Right cardiac atrium (tissue), 5 donors: ENCODE results near the gene INTS1. TPM values are rescaled to one million over a fixed set of nuclear protein-coding genes. Genes with fewer than 3 reads are reported as not detected.

Source experiments
- ATAC-seq, 2 donors: fragments of 200-7000 bp; cut with Tn5 transposase; one replicate each; pipeline versions ENCODE4 v1.8.0 to v1.9.1; 2020; ENCODE audit warnings: moderate library complexity in 2 of 2, mild to moderate bottlenecking in 1 of 2
- DNase-seq, 3 donors: peaks; one replicate each; pipeline ENCODE4 v3.0.0-alpha.2; 2020
- H3K27ac ChIP-seq: one replicate; pipeline ENCODE4 v1.5.1; 2013; ENCODE audit warnings: mild to moderate bottlenecking, low read length, control low read depth, moderate library complexity
- H3K27me3 ChIP-seq: one replicate; pipeline ENCODE4 v1.6.1; 2013; ENCODE audit not compliant: control insufficient read depth, insufficient read depth
- H3K4me1 ChIP-seq: one replicate; pipeline ENCODE4 v1.6.1; 2013; ENCODE audit warnings: low read length; ENCODE audit not compliant: control insufficient read depth, insufficient read depth
- H3K4me3 ChIP-seq: one replicate; pipeline ENCODE4 v1.5.1; 2013; ENCODE audit warnings: low read length, control low read depth
- H3K9me3 ChIP-seq: one replicate; pipeline ENCODE4 v1.6.1; 2013; ENCODE audit warnings: low read length; ENCODE audit not compliant: control insufficient read depth
- WGBS: extraction: QIAGEN DNeasy Blood & Tissue Kit; methylation state at CpG from one replicate; pipeline ENCODE4 v1.1.7; 2013; 5-methylcytosine and 5-hydroxymethylcytosine counted together
- intact Hi-C, 4 donors: fragments of 100-400 bp; cut with DNase I; formaldehyde crosslinking; loops; one replicate each; pipeline versions ENCODE4 v1.11.0 to v1.14.0; 2022 to 2023
- polyA plus RNA-seq: library from polyadenylated mRNA; stranded (reverse); fragments of 200-250 nt; gene quantifications from one replicate; pipeline ENCODE4 v1.2.3, GENCODE V29; 2013
- total RNA-seq, 4 donors: library from RNA; stranded (reverse); fragmentation: NEBNext Ultra II Directional; extraction: Animal tissue kit (Norgen Biotek cat#: 25700); gene quantifications; one replicate each; pipeline ENCODE4 v1.2.1, GENCODE V29; 2021
- donor health status: healthy with polysubstance abuse.
- donor health status: DM: no; HTN: yes; CAD: no.
- donor health status: DM: no; HTN: no; CAD: no.
- donor health status: DM: no; HTN: yes; CAD: no; lungs with severe emphysema.
- donor health status: DM: yes; HTN: yes; CAD: no.

INTS1 gene
- total and polyA plus RNA-seq, 5 donors = 30.6 to 48.3 (median 45.6) TPM

DNA sequence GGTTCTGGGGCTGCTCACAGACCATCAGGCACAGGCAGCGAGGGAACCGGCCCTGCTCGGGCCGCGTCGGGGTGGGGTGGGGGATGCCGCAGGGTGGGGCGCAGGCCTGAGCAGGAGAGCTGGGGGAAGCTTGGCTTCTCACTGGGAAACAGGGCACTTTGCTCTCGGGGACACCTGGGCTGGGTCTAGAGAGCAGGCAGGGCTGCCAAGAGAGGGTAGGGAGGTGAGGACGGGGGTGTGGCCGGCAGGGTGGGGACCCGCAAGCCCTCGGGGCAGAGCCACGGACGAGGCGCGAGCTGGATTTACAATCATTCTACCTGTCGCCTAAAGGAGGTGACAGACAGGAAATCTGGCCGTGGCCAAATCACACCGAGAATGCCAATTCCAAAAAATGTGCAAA lies 11.1 kb downstream of the INTS1 start:
- Histone ChIP-seq H3K27ac (no peak overlapping the region), H3K27me3 (no peaks in the 10 kb centered on the region), H3K4me3 (no peak overlapping the region), H3K4me1 (no peaks in the 10 kb centered on the region), H3K9me3 (no peaks in the 10 kb centered on the region)
- ATAC-seq (no peak), DNase-seq (no peak)
- intact Hi-C loops = no loop called here
- WGBS = 91% methylated on average over 20 of the region's 20 CpGs

DNA sequence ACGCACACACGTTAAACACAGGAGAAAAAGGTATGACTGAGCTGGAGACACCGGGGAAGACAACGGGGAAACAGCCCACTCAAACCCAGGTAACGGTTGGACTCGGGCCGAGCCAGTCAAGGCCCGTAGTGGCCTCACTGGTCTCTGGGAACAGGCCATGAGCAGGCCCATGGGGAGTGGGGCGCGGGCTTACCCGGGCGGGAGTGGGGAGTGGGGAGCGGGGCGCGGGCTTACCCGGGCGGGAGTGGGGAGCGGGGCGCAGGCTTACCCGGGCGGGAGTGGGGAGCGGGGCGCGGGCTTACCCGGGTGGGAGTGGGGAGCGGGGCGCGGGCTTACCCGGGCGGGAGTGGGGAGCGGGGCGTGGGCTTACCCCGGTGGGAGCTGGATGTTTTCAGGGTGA lies 11.5 kb downstream of the INTS1 start:
- intact Hi-C loops = no loop called here
- ATAC-seq (no peak), DNase-seq (no peak)
- no peaks in the 10 kb centered on the region for H3K9me3 ChIP-seq
- WGBS = 98% methylated on average over 33 of the region's 33 CpGs
- no peaks in the 10 kb centered on the region for H3K4me1 ChIP-seq
- H3K4me3 ChIP-seq = no peak overlapping the region
- no peak overlapping the region for H3K27ac ChIP-seq
- H3K27me3 ChIP-seq = no peaks in the 10 kb centered on the region

DNA sequence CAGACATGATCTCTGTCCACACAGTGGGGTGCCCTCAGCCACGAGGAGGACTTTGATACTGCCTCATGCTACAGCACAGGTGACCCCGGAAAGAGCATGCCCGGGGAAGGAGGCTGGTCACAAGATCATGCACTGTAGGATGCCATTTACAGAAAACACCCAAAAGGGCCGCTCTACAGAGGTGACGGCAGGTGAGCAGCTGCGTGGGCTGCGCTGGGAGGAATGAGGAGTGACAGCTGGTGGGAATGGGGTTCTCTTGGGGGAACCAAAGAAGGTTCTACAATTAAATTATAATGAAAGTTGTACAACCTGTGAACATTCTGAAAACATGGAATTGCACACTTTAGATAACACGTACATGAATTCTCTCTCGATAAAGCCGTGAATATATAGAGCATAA lies 12.0 kb downstream of the INTS1 start:
- no peak for ATAC-seq

DNA sequence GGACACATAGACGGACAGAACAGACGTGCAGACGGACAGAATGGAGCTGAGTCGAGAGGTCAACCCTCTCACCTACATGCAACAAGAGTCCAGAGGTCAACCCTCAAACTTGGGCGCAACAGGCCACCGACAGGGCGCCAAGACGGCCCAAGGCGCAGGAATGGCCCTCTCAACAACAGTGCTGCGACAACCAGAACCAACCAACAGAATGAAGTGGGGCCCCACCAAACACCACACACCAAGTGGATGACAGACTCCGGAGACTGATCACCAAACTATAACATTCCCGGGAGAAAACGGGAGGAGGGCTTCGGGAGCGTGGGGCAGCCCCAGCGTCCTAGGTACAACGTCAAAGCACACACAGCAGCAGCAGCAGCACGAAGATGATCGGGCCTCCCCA lies 13.4 kb downstream of the INTS1 start:
- ATAC-seq = no peak
- DNase-seq = no peak
- no peaks in the 10 kb centered on the region for H3K9me3 ChIP-seq

More for the DNA sequence above, 12.0 kb downstream of the INTS1 start:
- Histone ChIP-seq H3K27me3 (no peaks in the 10 kb centered on the region), H3K4me3 (no peak overlapping the region), H3K4me1 (no peaks in the 10 kb centered on the region), H3K9me3 (no peaks in the 10 kb centered on the region), H3K27ac (no peak overlapping the region)
- 91% methylated on average over 10 of the region's 10 CpGs for WGBS
- intact Hi-C loops = no loop called here
- DNase-seq = no peak

DNA sequence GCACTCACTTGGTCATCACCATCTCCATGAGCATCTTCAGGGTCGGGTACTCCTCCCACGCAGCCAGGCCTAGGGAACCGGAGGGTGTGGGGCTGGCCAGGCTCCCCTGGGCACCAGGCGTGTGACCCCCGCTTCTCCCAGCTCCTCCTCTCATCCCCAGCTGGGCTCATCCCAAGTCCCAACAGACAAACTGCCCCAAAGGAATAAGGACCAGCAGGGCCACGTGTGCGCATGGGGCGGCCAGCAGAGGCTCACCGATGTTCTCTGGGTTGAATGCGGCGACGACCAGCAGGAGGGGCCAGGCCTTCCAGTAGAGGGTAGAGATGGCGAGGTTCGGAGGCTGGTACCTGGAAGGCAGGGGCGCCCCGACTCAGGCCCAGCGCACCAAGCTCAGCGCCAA lies 14.9 kb downstream of the INTS1 start:
- WGBS = 97% methylated on average over 18 of the region's 18 CpGs
- no peak for ATAC-seq
- intact Hi-C loops = no loop called here
- Histone ChIP-seq H3K27me3 (no peaks in the 10 kb centered on the region), H3K27ac (no peak overlapping the region), H3K9me3 (no peaks in the 10 kb centered on the region), H3K4me1 (no peaks in the 10 kb centered on the region), H3K4me3 (no peak overlapping the region)
- DNase-seq = no peak

More for the DNA sequence above, 13.4 kb downstream of the INTS1 start:
- no peaks in the 10 kb centered on the region for H3K27me3 ChIP-seq
- 92% methylated on average over 19 of the region's 19 CpGs for WGBS
- no peak overlapping the region for H3K4me3 ChIP-seq
- no peak overlapping the region for H3K27ac ChIP-seq
- intact Hi-C loops = no loop called here
- no peaks in the 10 kb centered on the region for H3K4me1 ChIP-seq

DNA sequence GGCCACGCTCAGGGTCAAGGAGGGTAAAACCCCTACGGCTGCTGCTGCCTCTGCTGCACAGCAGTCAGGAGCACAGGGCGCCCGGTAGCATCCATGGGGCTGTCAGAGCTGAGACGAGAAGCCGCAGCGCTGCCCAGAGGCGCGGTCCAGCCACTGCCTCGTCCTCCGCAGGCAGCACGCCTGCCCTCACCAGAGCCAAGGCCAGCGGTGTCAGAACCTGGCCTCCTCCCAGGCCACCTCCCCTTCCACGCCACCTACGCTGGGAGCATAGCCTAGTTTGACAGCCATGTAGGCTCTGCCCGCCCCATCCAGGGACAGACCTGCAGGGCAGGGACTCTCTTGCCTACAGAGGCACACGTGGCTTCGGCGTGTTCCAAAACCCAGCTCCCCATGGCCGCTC lies 16.2 kb downstream of the INTS1 start:
- H3K4me1 ChIP-seq = no peaks in the 10 kb centered on the region
- ATAC-seq (no peak), DNase-seq (no peak)
- H3K27me3 ChIP-seq = no peaks in the 10 kb centered on the region
- H3K27ac ChIP-seq = no peak overlapping the region
- intact Hi-C loops = no loop called here
- H3K4me3 ChIP-seq = no peak overlapping the region
- 94% methylated on average over 20 of the region's 20 CpGs for WGBS
- H3K9me3 ChIP-seq = no peaks in the 10 kb centered on the region

DNA sequence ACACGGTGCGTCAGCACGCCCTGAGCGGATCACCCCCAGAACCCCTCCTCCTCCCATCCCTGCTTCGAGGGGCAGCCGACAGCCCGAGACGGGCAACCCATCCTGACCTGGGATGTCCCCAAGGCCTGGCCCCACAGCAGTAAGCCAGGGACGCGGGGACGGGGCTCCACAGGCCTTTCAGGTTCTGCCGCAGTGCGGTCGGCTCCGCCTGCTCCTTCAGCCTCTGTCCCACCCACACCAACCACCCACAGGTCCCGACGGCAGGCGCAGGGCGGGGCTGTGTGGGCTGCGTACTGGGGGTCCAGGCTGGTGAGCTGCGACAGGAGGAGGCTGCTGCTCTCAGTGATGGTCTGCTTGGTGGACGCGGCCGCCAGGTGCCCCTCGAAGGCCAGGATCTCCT lies 16.7 kb downstream of the INTS1 start:
- Histone ChIP-seq H3K4me3 (no peak overlapping the region), H3K27me3 (no peaks in the 10 kb centered on the region), H3K4me1 (no peaks in the 10 kb centered on the region), H3K27ac (no peak overlapping the region), H3K9me3 (no peaks in the 10 kb centered on the region)
- intact Hi-C loops = no loop called here
- 93% methylated on average over 25 of the region's 25 CpGs for WGBS
- DNase-seq = no peak
- no peak for ATAC-seq

DNA sequence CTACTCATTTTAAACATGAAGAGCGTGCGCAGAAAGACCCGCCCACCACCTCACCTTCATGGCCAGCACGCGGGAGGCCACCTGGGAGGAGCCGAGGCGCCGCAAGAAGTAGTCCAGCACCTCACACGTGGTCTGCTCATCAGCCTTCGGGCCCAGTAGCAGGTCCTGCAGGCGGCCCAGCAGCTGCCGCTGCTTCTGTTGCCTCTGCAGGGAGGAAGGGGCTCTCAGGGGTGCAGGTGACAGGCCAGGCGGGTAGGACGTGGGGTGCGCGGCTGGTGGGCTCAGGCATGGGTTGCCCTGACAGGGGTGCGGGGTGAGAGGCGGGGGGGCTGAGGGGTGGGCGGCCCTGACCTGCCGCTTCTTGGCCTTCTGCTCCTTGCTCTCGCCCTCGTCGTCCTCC lies 17.6 kb downstream of the INTS1 start:
- H3K4me3 ChIP-seq = no peak overlapping the region
- intact Hi-C loops = no loop called here
- H3K27ac ChIP-seq = no peak overlapping the region
- no peaks in the 10 kb centered on the region for H3K27me3 ChIP-seq
- ATAC-seq = no peak
- H3K4me1 ChIP-seq = no peaks in the 10 kb centered on the region
- WGBS = 95% methylated on average over 23 of the region's 23 CpGs
- no peak for DNase-seq
- H3K9me3 ChIP-seq = no peaks in the 10 kb centered on the region

DNA sequence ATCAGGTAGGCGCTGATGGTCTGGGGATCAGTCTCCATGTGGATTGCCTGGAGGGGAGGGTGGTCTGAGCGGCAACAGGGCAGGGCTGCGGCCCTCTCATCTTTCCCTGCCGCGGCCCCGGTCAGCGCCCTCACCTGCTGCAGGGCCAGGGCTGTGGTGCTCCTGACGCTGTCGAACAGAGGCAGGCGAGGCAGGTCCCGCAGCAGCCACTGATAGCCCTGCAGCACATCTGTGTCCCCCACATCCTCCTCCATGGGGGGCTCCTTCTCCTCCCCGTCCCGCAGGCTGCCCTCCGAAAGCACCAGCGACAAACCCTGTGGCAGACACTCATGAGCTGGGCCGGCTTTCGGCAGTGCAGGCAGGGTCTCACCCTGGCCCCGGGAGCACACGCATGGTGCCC lies 19.0 kb downstream of the INTS1 start:
- 97% methylated on average over 19 of the region's 19 CpGs for WGBS
- intact Hi-C loops = no loop called here
- H3K27ac ChIP-seq = no peak overlapping the region

DNA sequence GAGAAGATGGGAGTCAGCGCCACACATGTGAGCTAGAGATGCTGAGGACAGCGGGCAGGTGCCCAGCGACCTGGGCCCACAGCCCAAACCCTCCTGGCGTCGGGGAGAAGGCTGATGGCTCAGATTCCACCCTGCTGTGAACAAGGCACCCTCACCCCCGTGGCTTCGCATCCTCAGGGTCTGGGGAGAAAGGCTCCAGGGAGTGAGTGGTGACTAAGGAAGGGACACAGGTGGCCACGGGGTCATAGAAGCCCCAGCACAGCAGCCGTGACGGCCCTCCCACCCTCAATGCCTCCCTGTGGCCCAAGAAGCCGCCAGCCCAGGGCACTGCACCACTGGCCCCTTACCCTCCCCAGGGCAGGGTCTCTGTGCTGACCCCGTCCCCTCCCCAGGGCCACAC lies 19.6 kb downstream of the INTS1 start:
- 94% methylated on average over 12 of the region's 12 CpGs for WGBS
- H3K4me3 ChIP-seq = no peak overlapping the region
- intact Hi-C loops = no loop called here
- H3K9me3 ChIP-seq = no peaks in the 10 kb centered on the region
- H3K4me1 ChIP-seq = no peaks in the 10 kb centered on the region
- no peaks in the 10 kb centered on the region for H3K27me3 ChIP-seq
- DNase-seq = no peak
- no peak overlapping the region for H3K27ac ChIP-seq
- ATAC-seq = no peak

More for the DNA sequence above, 19.0 kb downstream of the INTS1 start:
- no peak overlapping the region for H3K4me3 ChIP-seq
- H3K4me1 ChIP-seq = no peaks in the 10 kb centered on the region
- H3K27me3 ChIP-seq = no peaks in the 10 kb centered on the region
- no peak for DNase-seq
- no peaks in the 10 kb centered on the region for H3K9me3 ChIP-seq
- no peak for ATAC-seq

DNA sequence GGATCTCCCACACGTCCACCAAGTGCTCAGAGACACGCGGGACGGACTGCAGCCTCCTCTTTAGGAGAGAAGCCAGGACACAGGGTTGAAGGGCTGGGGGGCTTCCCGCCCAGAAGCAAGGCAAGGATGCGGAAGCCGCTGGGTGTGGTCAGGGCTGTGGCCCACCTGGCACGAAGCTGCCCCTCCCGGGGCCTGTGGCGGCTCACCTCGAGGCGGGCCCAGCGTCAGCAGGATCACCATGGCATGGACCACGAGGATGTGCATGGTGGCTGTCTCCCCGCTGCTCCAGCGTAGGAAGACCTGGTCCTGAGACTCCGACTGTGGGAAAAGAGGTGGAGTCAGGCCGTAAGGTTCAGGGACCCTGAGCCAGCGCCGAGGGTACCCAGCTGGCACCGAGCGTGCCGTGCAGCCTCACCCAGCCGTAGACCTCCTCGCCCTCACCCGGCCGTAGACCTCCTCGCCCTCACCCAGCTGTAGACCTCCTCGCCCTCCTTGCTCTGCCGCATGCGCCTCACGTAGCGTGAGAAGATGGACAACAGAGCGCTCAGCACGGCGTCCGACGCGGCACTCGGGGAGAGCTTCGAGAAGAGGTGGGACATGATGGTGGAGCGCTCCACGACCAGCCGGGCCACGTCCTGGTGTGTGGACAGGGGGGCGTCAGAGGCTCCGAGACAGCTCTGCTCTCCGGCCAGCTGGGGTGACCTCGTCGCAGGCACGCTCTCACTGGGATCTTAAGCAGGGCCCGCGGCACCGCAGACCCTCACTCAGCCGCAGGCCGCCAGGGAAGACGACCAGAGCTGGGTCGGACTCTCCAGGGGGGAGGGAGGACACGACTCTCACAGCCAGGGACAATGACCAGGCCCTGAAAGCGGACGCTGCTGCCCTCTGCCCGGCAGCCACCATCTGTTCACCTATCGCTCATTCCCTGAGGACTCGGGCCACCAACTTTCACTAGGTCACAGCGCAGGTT lies 20.4 kb downstream of the INTS1 start:
- no peak for ATAC-seq
- H3K27ac ChIP-seq = no peak overlapping the region
- H3K27me3 ChIP-seq = no peaks in the 10 kb centered on the region
- no peaks in the 10 kb centered on the region for H3K9me3 ChIP-seq
- H3K4me1 ChIP-seq = no peaks in the 10 kb centered on the region
- no peak overlapping the region for H3K4me3 ChIP-seq
- WGBS = 94% methylated on average over 65 of the region's 65 CpGs
- DNase-seq = no peak
- intact Hi-C loops = no loop called here
